Karpas-422 (cell line): Measurements from ENCODE around the gene ANKRD31. TPM values are rescaled to one million over a fixed set of nuclear protein-coding genes. Genes with fewer than 3 reads are reported as not detected.

ENCODE experiments used
- DNase-seq: peaks from one replicate; pipeline ENCODE4 v3.0.0-alpha.2; 2015
- H2AFZ ChIP-seq: fragments of 200-600 bp; sonication (generic); 2 replicates; pipeline ENCODE4 v1.6.1; 2014; ENCODE audit warnings: antibody characterized with exemption, low read length, mixed read lengths
- H3K27ac ChIP-seq: fragments of 200-600 bp; sonication (generic); 2 replicates; pipeline ENCODE4 v1.5.1; 2014; ENCODE audit warnings: mild to moderate bottlenecking, low read length, moderate library complexity
- H3K27me3 ChIP-seq: fragments of 200-600 bp; sonication (generic); 2 replicates; pipeline ENCODE4 v1.6.1; 2014; ENCODE audit warnings: low read length, mixed read lengths
- H3K36me3 ChIP-seq: fragments of 200-600 bp; sonication (generic); 2 replicates; pipeline ENCODE4 v1.6.1; 2014; ENCODE audit warnings: low read length, mixed read lengths; ENCODE audit not compliant: insufficient read depth
- H3K4me1 ChIP-seq: fragments of 200-600 bp; sonication (generic); 2 replicates; pipeline ENCODE4 v1.6.1; 2014; ENCODE audit warnings: mild to moderate bottlenecking, low read length, mixed read lengths
- H3K4me2 ChIP-seq: fragments of 200-600 bp; sonication (generic); 2 replicates; pipeline ENCODE4 v1.6.1; 2014; ENCODE audit warnings: low read length, low read depth, mild to moderate bottlenecking; ENCODE audit not compliant: poor library complexity, severe bottlenecking
- H3K4me3 ChIP-seq: fragments of 200-600 bp; sonication (generic); 2 replicates; pipeline ENCODE4 v1.5.1; 2014; ENCODE audit warnings: mild to moderate bottlenecking, antibody characterized with exemption, low read length, mixed read lengths
- H3K79me2 ChIP-seq: fragments of 200-600 bp; sonication (generic); 2 replicates; pipeline ENCODE4 v1.6.1; 2014; ENCODE audit warnings: mild to moderate bottlenecking, low read length, mixed read lengths
- H3K9ac ChIP-seq: fragments of 200-600 bp; sonication (generic); 2 replicates; pipeline ENCODE4 v1.6.0; 2014; ENCODE audit warnings: low read length
- H3K9me2 ChIP-seq: fragments of 200-600 bp; sonication (generic), shearing (Covaris generic); replicated peaks from 2 replicates; pipeline ENCODE4 v1.6.0; 2014; ENCODE audit warnings: mild to moderate bottlenecking, low read length, moderate library complexity; ENCODE audit not compliant: insufficient read depth
- H3K9me3 ChIP-seq: fragments of 300-700, 200-600 bp; sonication (generic); 2 replicates; pipeline ENCODE4 v1.6.1; 2014; ENCODE audit warnings: low read length, mixed read lengths
- H4K20me1 ChIP-seq: fragments of 200-600 bp; sonication (generic); 2 replicates; pipeline ENCODE4 v1.6.1; 2014; ENCODE audit warnings: mild to moderate bottlenecking, antibody characterized with exemption, low read length, low read depth; ENCODE audit not compliant: insufficient read depth
- total RNA-seq: library from RNA; depleted of rRNA; stranded (reverse); fragments of >200 nt; shearing (Covaris generic); gene quantifications from 2 replicates; pipeline ENCODE4 v1.2.3, GENCODE V29; 2014; ENCODE audit warnings: low replicate concordance

Gene ANKRD31
- total RNA-seq, 1 experiment from 2014 or later, result 0.30 TPM

DNA sequence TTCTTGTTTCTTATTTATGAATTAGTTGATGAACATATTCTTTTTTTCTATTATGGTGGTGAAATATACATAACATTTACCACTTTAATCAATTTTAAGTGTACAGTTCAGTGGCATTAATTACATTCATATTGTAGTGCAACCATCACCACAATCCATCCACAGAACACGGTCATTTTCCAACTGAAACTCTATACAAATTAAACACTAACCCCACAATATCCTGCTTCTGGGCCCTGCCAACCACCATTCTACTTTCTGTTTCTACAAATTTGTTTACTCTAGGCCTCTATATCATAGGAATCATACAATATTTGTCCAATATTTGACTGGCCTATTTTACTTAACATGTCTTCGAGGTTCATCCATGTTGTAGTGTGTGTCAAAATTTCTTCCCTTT is 191.6 kb downstream of the ANKRD31 start:
- Histone ChIP-seq H3K27me3 (no peaks in the 10 kb centered on the region), H3K4me1 (no peaks in the 10 kb centered on the region), H2AFZ (no peak overlapping the region), H3K4me2 (no peak overlapping the region), H3K36me3 (no peaks in the 10 kb centered on the region), H4K20me1 (no peaks in the 10 kb centered on the region), H3K9me3 (no peaks in the 10 kb centered on the region), H3K4me3 (no peak overlapping the region), H3K9ac (no peak overlapping the region), H3K27ac (no peak overlapping the region), H3K9me2 (no peaks in the 10 kb centered on the region), H3K79me2 (no peaks in the 10 kb centered on the region)
- DNase-seq, result no peak

DNA sequence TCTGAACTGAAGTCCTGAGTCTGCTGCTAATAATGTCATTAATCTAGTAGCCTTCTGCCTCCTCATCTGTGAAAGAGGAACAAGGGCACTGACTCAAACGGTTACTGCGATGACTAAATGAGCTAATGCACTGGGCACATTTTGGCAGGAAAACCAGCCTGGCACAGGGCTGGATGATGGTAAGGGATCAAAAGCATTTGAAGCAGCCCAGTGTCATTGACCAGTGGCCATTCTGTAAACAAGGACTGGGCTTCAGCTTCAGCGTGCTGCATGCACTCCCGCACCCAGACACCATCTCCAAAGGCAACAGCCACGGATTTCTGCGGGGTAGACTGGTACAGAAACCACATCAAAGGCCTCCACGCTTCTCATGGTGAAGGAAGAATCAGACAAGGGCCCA is 192.3 kb downstream of the ANKRD31 start:
- no peak overlapping the region for H3K9ac ChIP-seq
- H3K9me2 ChIP-seq, result no peaks in the 10 kb centered on the region
- no peak overlapping the region for H2AFZ ChIP-seq
- no peak for DNase-seq
- H3K9me3 ChIP-seq, result no peaks in the 10 kb centered on the region
- H3K4me1 ChIP-seq, result no peaks in the 10 kb centered on the region
- no peak overlapping the region for H3K27ac ChIP-seq
- no peaks in the 10 kb centered on the region for H3K79me2 ChIP-seq
- no peaks in the 10 kb centered on the region for H3K36me3 ChIP-seq
- no peaks in the 10 kb centered on the region for H4K20me1 ChIP-seq
- no peak overlapping the region for H3K4me2 ChIP-seq
- H3K4me3 ChIP-seq, result no peak overlapping the region
- no peaks in the 10 kb centered on the region for H3K27me3 ChIP-seq

DNA sequence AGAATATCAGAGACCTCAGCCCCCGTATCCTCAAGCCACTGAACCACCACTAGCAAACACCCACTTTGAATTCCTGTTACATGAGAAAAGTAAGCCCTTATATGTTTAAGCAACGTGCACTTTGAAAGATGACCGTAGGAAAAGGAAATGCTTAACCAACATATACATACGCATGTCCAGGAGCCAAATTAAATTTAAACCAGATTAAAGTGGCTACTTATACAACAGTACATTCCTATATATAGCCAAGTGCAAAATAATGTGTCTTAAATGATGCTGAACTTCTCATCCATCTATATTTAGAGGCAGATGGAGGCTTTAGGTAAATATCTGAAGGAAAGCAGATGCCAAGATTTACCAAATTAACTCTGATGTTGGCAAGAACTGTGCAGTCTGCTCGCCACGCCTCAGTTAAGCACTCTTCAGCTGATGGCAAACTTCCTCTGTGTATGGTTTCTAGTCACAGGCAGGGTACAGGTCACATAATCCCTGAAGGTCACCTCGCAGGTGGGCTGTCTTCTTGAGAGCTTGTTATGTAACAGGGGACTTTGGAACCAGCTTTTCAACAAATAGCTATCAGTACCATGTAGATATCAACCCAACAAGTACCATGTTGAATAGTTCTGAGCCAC is 192.9 kb downstream of the ANKRD31 start:
- Histone ChIP-seq H2AFZ (no peak overlapping the region), H3K9me3 (no peaks in the 10 kb centered on the region), H3K9me2 (no peaks in the 10 kb centered on the region), H4K20me1 (no peaks in the 10 kb centered on the region), H3K36me3 (no peaks in the 10 kb centered on the region), H3K79me2 (no peaks in the 10 kb centered on the region), H3K9ac (no peak overlapping the region), H3K27ac (no peak overlapping the region), H3K27me3 (no peaks in the 10 kb centered on the region), H3K4me3 (no peak overlapping the region), H3K4me2 (no peak overlapping the region), H3K4me1 (no peaks in the 10 kb centered on the region)
- no peak for DNase-seq

DNA sequence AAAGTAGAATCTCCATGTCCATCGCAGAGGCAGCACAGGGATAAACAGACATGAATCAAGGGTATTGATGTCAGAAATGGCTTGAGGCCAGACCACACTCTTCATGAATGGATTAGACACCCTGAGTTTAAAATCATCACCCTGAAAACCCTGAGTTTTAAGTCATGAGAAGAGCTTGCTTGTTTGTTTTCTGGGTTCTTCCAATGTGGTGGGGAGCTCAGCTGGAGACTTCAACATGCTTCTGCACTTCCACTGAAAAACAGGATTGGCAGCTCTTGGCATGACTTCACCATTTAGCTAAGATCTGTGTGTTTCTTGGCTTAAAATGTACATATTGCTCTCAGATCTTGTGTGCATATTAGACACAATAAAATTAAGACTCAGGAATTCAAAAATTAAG is 194.2 kb downstream of the ANKRD31 start:
- H3K4me3 ChIP-seq, result no peak overlapping the region
- H2AFZ ChIP-seq, result no peak overlapping the region
- H3K9me2 ChIP-seq, result no peaks in the 10 kb centered on the region
- no peaks in the 10 kb centered on the region for H3K36me3 ChIP-seq
- H3K79me2 ChIP-seq, result no peaks in the 10 kb centered on the region
- H3K4me2 ChIP-seq, result no peak overlapping the region
- no peaks in the 10 kb centered on the region for H4K20me1 ChIP-seq
- H3K9me3 ChIP-seq, result no peaks in the 10 kb centered on the region
- DNase-seq, result no peak
- H3K4me1 ChIP-seq, result no peaks in the 10 kb centered on the region
- no peaks in the 10 kb centered on the region for H3K27me3 ChIP-seq
- H3K27ac ChIP-seq, result no peak overlapping the region
- no peak overlapping the region for H3K9ac ChIP-seq

DNA sequence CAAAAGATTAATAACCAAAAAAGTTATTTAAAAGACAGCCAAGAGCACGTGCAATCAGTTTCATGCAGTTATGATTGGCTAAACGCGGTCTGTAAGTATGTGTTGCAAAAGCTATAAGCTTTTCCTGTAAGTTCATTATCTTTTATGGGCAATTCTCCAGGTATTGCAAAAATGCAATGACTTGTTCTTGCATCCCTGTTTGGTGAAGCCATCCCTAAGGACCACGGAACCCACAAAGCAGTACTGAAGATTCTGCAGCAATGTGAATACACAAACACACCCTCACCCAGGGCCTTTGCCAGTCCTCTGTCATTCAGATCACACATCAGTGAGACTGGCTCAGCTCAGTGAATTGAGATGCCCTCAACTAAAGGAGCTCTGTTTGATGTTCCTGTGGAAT is 195.7 kb downstream of the ANKRD31 start:
- no peaks in the 10 kb centered on the region for H4K20me1 ChIP-seq
- no peak overlapping the region for H3K27ac ChIP-seq
- H2AFZ ChIP-seq, result no peak overlapping the region
- no peaks in the 10 kb centered on the region for H3K27me3 ChIP-seq
- H3K9ac ChIP-seq, result no peak overlapping the region
- no peaks in the 10 kb centered on the region for H3K9me2 ChIP-seq
- no peaks in the 10 kb centered on the region for H3K79me2 ChIP-seq
- H3K4me1 ChIP-seq, result no peaks in the 10 kb centered on the region
- no peaks in the 10 kb centered on the region for H3K9me3 ChIP-seq
- H3K4me3 ChIP-seq, result no peak overlapping the region
- no peaks in the 10 kb centered on the region for H3K36me3 ChIP-seq
- H3K4me2 ChIP-seq, result no peak overlapping the region
- no peak for DNase-seq

DNA sequence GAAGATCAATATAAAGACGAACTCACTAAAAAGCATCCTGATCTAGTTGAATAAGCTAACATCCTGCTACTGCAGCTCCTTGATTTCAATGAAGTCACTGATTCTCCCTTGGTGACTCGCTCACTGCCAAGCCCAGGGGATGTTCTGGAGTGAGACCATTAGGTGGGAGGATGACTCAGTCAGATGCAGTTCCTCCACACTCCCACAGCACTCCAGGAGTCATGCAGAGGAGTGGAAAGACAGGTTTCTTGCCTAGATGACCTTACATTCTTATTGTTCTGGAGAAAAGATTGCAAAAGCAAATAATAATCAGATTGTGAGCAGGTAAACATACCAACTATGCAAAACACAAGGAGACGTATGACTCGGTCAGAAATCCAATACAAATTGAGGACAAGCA is 199.6 kb downstream of the ANKRD31 start:
- Histone ChIP-seq H3K9ac (no peak overlapping the region), H2AFZ (no peak overlapping the region), H4K20me1 (no peaks in the 10 kb centered on the region), H3K27ac (no peak overlapping the region), H3K4me2 (no peak overlapping the region), H3K79me2 (no peaks in the 10 kb centered on the region), H3K4me1 (no peaks in the 10 kb centered on the region), H3K9me2 (no peaks in the 10 kb centered on the region), H3K9me3 (no peaks in the 10 kb centered on the region), H3K4me3 (no peak overlapping the region), H3K27me3 (no peaks in the 10 kb centered on the region), H3K36me3 (no peaks in the 10 kb centered on the region)
- no peak for DNase-seq

DNA sequence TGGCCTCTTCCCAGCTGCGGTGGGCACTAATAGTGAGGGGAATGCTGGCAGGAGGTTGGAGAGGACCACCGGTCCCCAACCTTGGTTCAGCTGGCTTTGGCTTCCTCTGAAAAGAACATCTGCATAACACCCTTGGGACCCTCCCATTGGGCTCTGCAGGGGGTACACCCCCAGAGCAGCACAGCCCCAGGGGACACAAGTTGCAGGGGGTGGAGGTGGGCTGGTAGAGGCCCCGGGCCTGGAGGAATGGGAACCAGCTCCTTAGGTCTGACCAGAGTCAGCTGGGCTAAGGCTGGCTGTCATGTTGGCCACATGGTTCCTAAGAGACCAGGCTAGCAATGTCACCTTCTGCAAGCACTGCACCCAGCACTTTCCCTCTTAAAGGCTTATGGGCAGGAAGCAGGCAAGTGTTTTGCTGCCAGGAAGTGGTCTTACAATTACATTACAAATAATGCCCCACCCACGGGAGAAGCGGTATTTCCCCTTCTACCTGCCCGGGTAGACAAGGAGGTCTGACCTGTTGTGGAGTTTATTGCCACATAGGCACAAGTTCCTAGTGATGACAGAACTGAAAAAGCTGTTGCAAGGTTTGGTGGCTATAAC is 202.4 kb downstream of the ANKRD31 start:
- no peaks in the 10 kb centered on the region for H3K36me3 ChIP-seq
- no peak overlapping the region for H2AFZ ChIP-seq
- H3K27me3 ChIP-seq, result no peaks in the 10 kb centered on the region
- H3K9me2 ChIP-seq, result no peaks in the 10 kb centered on the region
- no peak for DNase-seq
- H3K9me3 ChIP-seq, result no peaks in the 10 kb centered on the region
- no peak overlapping the region for H3K4me2 ChIP-seq
- no peaks in the 10 kb centered on the region for H3K4me1 ChIP-seq
- H4K20me1 ChIP-seq, result no peaks in the 10 kb centered on the region
- no peaks in the 10 kb centered on the region for H3K79me2 ChIP-seq
- H3K27ac ChIP-seq, result no peak overlapping the region
- H3K9ac ChIP-seq, result no peak overlapping the region
- no peak overlapping the region for H3K4me3 ChIP-seq

DNA sequence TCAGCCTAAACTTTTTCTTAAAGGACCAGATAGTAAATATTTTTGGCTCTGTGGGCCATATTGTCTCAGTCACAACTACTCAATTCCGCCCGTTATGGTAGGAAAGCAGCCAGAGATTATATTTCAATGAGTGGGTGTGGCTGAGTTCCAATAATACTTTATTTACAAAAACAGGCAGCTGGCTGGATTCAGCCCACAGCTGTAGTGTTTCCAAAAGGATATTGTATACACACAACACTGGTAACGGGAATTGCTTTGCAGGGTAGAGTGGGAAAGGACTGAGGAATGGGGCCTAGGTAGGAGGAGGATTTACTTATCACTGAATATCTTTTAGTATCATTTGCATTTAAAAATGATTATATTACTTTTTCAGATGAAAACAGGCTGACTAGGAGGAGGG is 205.3 kb downstream of the ANKRD31 start:
- no peaks in the 10 kb centered on the region for H4K20me1 ChIP-seq
- H3K36me3 ChIP-seq, result no peaks in the 10 kb centered on the region
- H3K79me2 ChIP-seq, result no peaks in the 10 kb centered on the region
- H2AFZ ChIP-seq, result no peak overlapping the region
- no peak overlapping the region for H3K4me3 ChIP-seq
- H3K4me2 ChIP-seq, result no peak overlapping the region
- DNase-seq, result no peak
- H3K9ac ChIP-seq, result no peak overlapping the region
- no peaks in the 10 kb centered on the region for H3K9me3 ChIP-seq
- H3K4me1 ChIP-seq, result no peaks in the 10 kb centered on the region
- H3K27ac ChIP-seq, result no peak overlapping the region
- no peaks in the 10 kb centered on the region for H3K27me3 ChIP-seq
- no peaks in the 10 kb centered on the region for H3K9me2 ChIP-seq
